Neural progenitor cell (in vitro differentiated cells): Measurements from ENCODE around the gene ARPIN. TPM values are rescaled to one million over a fixed set of nuclear protein-coding genes. Genes with fewer than 3 reads are reported as not detected.

Experiments used
- DNase-seq: peaks from one replicate; pipeline ENCODE4 v3.0.0-alpha.2; 2016; ENCODE audit warnings: low spot score
- H2AFZ ChIP-seq: fragments of 200-600 bp; sonication (generic); replicated peaks from 2 replicates; pipeline ENCODE4 v1.6.1; 2016; ENCODE audit warnings: antibody characterized with exemption
- H3F3A ChIP-seq: fragments of 200-600 bp; sonication (generic); 2 replicates; pipeline ENCODE4 v1.6.1; 2016; ENCODE audit warnings: antibody characterized with exemption, low read depth
- H3K27ac ChIP-seq: fragments of 200-600 bp; sonication (generic); 2 replicates; pipeline ENCODE4 v1.5.1; 2016; ENCODE audit warnings: mild to moderate bottlenecking
- H3K27me3 ChIP-seq: fragments of 200-600 bp; sonication (generic); 2 replicates; pipeline ENCODE4 v1.6.1; 2016; ENCODE audit warnings: mild to moderate bottlenecking, moderate library complexity
- H3K36me3 ChIP-seq: fragments of 200-600 bp; sonication (generic); 2 replicates; pipeline ENCODE4 v1.5.1; 2016
- H3K4me1 ChIP-seq: fragments of 200-600 bp; sonication (generic); 2 replicates; pipeline ENCODE4 v1.6.1; 2016; ENCODE audit warnings: mixed run types
- H3K4me2 ChIP-seq: fragments of 200-600 bp; sonication (generic); 2 replicates; pipeline ENCODE4 v1.6.1; 2016
- H3K4me3 ChIP-seq: fragments of 200-600 bp; sonication (generic); 2 replicates; pipeline ENCODE4 v1.5.1; 2016
- H3K79me2 ChIP-seq: fragments of 200-600 bp; sonication (generic); 2 replicates; pipeline ENCODE4 v1.6.1; 2016; ENCODE audit warnings: low read depth
- H3K9ac ChIP-seq: fragments of 200-600 bp; sonication (generic); 2 replicates; pipeline ENCODE4 v1.6.1; 2016
- H3K9me3 ChIP-seq: fragments of 200-600 bp; sonication (generic); 2 replicates; pipeline ENCODE4 v1.5.1; 2016; ENCODE audit warnings: low read depth
- H4K20me1 ChIP-seq: fragments of 200-600 bp; sonication (generic); 2 replicates; pipeline ENCODE4 v1.6.1; 2016; ENCODE audit warnings: low read depth
- H3K27ac Mint-ChIP-seq: 3 replicates; pipeline ENCODE4 v1.8.0; 2021; ENCODE audit warnings: mixed read lengths
- H3K27me3 Mint-ChIP-seq: 2 replicates; pipeline ENCODE4 v1.8.0; 2022; ENCODE audit warnings: low read depth, mild to moderate bottlenecking, inconsistent platforms, moderate library complexity, mixed read lengths; ENCODE audit not compliant: insufficient read depth
- H3K36me3 Mint-ChIP-seq: 3 replicates; pipeline ENCODE4 v1.8.0; 2021; ENCODE audit warnings: mixed read lengths
- H3K4me1 Mint-ChIP-seq: 3 replicates; pipeline ENCODE4 v1.8.0; 2021; ENCODE audit warnings: mixed read lengths
- H3K4me3 Mint-ChIP-seq: 3 replicates; pipeline ENCODE4 v1.8.0; 2021; ENCODE audit warnings: mild to moderate bottlenecking, moderate library complexity, mixed read lengths
- H3K9me3 Mint-ChIP-seq: 3 replicates; pipeline ENCODE4 v1.8.0; 2020; ENCODE audit warnings: mixed read lengths
- CTCF ChIP-seq: fragments of 200-600 bp; sonication (generic); IDR thresholded peaks from 2 replicates; pipeline ENCODE4 v1.5.1; 2017; ENCODE audit warnings: antibody characterized with exemption, mild to moderate bottlenecking
- EZH2 ChIP-seq: fragments of 200-600 bp; sonication (generic); IDR thresholded peaks from 2 replicates; pipeline ENCODE4 v1.6.1; 2017; ENCODE audit warnings: antibody characterized with exemption, mild to moderate bottlenecking, moderate library complexity
- EZH2phosphoT487 ChIP-seq: fragments of 200-600 bp; sonication (generic); IDR thresholded peaks from 2 replicates; pipeline ENCODE4 v1.6.1; 2017; ENCODE audit warnings: antibody characterized with exemption
- total RNA-seq: library from RNA; depleted of rRNA; stranded (reverse); fragments of >200 nt; gene quantifications from 2 replicates; pipeline ENCODE4 v1.2.3, GENCODE V29; 2015; ENCODE audit warnings: low replicate concordance

The ARPIN gene
- total RNA-seq, 1 donor from 2014 or later: 5.9 TPM

DNA sequence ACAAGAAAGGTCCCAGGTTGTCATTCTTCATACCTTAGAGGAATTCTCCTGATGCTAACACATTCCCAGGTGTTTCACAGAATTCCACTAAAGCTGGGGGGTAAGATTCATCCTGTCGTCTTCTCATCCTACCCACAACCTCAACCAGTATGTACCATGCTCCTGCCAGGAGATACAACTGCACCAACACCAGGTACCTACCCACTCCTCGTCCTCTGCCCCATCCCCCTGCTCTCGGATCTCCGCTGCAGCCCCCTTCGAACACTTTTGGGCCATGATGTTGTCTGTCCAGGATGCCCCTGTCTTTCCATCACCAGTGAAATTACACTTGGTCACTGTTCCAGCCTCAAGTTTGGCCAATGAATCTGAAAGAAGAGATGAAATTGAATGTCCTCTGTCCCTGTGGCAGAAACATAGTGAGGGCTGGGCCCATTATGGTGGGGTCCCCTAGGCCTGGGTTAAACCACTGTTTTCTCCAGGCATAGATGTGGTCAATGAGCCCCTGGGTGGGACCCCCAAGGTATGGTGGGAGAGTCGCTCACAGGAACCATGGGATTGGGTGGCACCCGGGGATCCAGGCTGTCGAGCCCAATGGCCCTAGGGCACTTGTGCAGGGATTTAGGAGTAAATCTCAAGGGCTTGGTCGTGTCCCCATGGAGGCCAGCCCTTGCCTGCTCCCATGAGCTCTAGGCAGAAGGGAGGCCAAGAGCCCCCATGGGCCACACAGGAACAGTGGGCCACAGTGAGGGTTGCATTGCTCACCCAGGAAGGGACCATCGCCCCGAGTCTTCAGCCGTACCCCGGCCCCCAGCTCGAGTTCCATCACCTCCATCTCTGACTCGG is 9.5 kb downstream of the ARPIN start:
- Mint-ChIP-seq H3K36me3 (peaks cover 13% of the 10 kb centered on the region), H3K27ac (no peak overlapping the region), H3K9me3 (no peaks in the 10 kb centered on the region), H3K4me3 (no peak overlapping the region), H3K4me1 (no peaks in the 10 kb centered on the region), H3K27me3 (peaks cover 6% of the 10 kb centered on the region)
- DNase-seq: no peak
- H2AFZ ChIP-seq: no peak overlapping the region
- H4K20me1 ChIP-seq: no peaks in the 10 kb centered on the region
- no peaks in the 10 kb centered on the region for H3K79me2 ChIP-seq
- no peak overlapping the region for H3K27ac ChIP-seq
- no peak for TF ChIP-seq EZH2
- TF ChIP-seq CTCF: no peak
- no peak for TF ChIP-seq EZH2phosphoT487
- H3K4me2 ChIP-seq: no peak overlapping the region
- H3F3A ChIP-seq: no peaks in the 10 kb centered on the region
- H3K4me3 ChIP-seq: no peak overlapping the region
- no peaks in the 10 kb centered on the region for H3K27me3 ChIP-seq
- no peaks in the 10 kb centered on the region for H3K4me1 ChIP-seq
- no peaks in the 10 kb centered on the region for H3K36me3 ChIP-seq
- H3K9ac ChIP-seq: no peak overlapping the region
- H3K9me3 ChIP-seq: no peaks in the 10 kb centered on the region

DNA sequence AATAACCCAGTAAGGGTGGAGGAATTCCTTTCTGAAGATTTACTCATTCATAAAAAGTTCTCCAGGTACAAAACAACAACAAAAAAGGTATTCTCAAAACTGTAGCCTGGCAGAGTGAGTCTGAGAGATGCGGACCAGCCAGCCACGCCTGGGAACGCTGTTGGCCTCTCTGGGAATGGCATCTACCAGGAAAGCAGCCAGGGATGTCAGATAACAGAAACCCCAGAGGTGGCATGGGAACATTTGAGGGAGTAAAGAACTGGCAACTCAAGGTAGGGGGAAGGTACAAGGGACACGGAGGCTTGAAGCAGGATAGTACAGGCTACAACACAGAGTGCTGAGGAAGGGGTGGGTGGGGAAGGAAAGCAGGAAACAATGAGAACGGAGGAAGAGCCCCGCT is 11.9 kb downstream of the ARPIN start:
- H2AFZ ChIP-seq: no peak overlapping the region
- no peaks in the 10 kb centered on the region for H3K27me3 ChIP-seq
- H3K36me3 Mint-ChIP-seq: peaks cover 13% of the 10 kb centered on the region
- no peaks in the 10 kb centered on the region for H3K9me3 Mint-ChIP-seq
- H3K9ac ChIP-seq: no peak overlapping the region
- no peak overlapping the region for H3K4me3 Mint-ChIP-seq
- H4K20me1 ChIP-seq: no peaks in the 10 kb centered on the region
- H3K9me3 ChIP-seq: no peaks in the 10 kb centered on the region
- no peak for DNase-seq
- H3K27ac ChIP-seq: no peak overlapping the region
- no peak overlapping the region for H3K4me2 ChIP-seq
- no peaks in the 10 kb centered on the region for H3K36me3 ChIP-seq
- H3K79me2 ChIP-seq: no peaks in the 10 kb centered on the region
- TF ChIP-seq EZH2phosphoT487 (no peak), CTCF (no peak), EZH2 (no peak)
- H3K4me1 ChIP-seq: no peaks in the 10 kb centered on the region
- no peaks in the 10 kb centered on the region for H3K4me1 Mint-ChIP-seq
- H3F3A ChIP-seq: no peaks in the 10 kb centered on the region
- H3K4me3 ChIP-seq: no peak overlapping the region
- H3K27me3 Mint-ChIP-seq: peaks cover 6% of the 10 kb centered on the region
- no peak overlapping the region for H3K27ac Mint-ChIP-seq

- no peaks in the 10 kb centered on the region for H3K4me1 Mint-ChIP-seq
- no peak overlapping the region for H3K27ac Mint-ChIP-seq
- no peak for DNase-seq
- H3K4me3 ChIP-seq: no peak overlapping the region
- no peak overlapping the region for H3K9ac ChIP-seq
- H3K27ac ChIP-seq: no peak overlapping the region
- no peak overlapping the region for H3K4me2 ChIP-seq
- no peaks in the 10 kb centered on the region for H3F3A ChIP-seq
- H3K9me3 ChIP-seq: no peaks in the 10 kb centered on the region
- no peak for TF ChIP-seq CTCF
- TF ChIP-seq EZH2phosphoT487: no peak
- no peak for TF ChIP-seq EZH2
- no peaks in the 10 kb centered on the region for H3K4me1 ChIP-seq
- no peak overlapping the region for H3K4me3 Mint-ChIP-seq
- peaks cover 6% of the 10 kb centered on the region for H3K27me3 Mint-ChIP-seq
- no peaks in the 10 kb centered on the region for H4K20me1 ChIP-seq
- no peaks in the 10 kb centered on the region for H3K27me3 ChIP-seq
- no peaks in the 10 kb centered on the region for H3K79me2 ChIP-seq
- H3K36me3 ChIP-seq: no peaks in the 10 kb centered on the region
- H2AFZ ChIP-seq: no peak overlapping the region
- peaks cover 7% of the 10 kb centered on the region for H3K36me3 Mint-ChIP-seq
- no peaks in the 10 kb centered on the region for H3K9me3 Mint-ChIP-seq
Observed at GRCh38 chr15:89899951-89900567, 12.7 kb downstream of the ARPIN start.
